Right forelimb (tissue), 1 donor: ENCODE data around the gene FBXO34.

Experiments
- DNase-seq: peaks from one replicate; pipeline ENCODE4 v3.0.0-alpha.2; 2018

FBXO34 gene

DNA sequence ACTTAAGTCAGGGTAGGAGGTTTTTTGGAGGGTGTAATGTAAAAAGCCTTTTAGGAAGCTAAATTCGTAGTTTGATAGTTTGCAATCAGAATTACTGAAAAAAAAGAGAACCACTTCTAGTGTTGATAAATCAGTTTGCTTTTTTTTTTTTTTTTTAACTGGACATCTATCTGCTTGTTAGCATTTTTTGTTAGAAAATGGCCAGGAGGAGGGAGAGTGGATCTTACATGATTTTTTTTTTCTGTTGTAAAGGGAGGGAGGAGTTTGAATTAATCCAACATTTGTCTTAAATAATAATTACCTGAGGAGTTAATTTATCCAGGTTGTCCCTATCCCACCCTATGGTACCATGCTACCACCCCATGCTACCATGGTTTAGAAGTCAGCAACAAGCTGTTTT lies 1.2 kb downstream of the FBXO34 start:
- no peak for DNase-seq

DNA sequence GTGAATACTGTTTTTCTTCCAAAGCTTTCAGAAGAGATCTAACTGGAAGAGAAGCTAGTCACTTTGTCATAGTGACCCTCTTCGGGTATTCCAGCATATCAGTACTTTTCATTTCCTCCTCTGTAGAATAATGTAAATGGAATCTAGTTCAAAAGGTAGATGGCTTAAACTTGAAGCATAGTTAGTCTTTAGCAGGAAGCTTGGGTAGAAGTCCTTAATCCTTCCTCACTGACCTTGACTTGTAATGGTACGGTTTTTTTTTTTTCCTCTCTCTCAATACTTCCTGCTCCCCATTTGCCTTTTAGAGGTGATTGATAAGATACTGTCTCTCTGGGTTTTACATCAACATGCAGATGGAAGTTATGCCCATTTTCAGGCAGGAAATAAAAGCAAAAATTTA lies 1.7 kb downstream of the FBXO34 start:
- DNase-seq, result no peak

DNA sequence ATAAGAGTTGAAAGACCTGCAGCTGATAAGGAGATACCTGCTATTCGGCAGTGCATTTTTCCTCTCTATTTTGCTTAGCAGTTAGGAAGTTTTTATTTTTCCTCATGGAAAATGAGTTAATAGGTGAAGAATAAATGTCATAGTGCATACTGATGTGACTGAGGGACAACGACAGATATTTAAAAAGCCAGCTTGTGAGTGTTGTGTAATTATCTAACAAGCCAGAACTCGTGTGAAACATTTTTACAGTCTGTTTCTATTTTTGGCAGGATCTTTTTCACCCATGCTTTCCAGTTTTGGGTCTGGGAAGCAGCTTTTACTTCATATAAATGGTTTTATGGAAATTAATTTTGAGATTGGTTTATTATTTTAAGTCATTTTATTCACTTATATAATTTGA lies 2.9 kb downstream of the FBXO34 start:
- DNase-seq, result no peak

DNA sequence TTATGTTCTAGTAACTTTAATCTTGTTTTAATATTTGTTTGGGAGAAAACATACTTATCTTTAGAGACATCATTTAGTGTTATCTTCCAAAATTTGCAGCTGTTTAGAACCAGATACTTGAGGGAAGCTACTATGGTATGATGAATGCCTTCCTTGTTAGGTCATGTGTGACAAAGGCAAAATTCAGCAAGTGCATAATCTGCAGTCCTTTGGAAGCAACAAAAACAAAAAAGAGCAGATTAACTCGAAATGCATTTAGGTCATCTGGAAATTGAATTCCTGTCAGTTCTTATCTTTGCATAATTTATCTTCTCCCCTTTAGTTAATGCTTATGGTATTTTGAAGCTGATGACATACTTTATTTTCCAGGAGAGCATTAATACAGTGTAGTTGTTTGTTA lies 3.5 kb downstream of the FBXO34 start:
- DNase-seq, result no peak

DNA sequence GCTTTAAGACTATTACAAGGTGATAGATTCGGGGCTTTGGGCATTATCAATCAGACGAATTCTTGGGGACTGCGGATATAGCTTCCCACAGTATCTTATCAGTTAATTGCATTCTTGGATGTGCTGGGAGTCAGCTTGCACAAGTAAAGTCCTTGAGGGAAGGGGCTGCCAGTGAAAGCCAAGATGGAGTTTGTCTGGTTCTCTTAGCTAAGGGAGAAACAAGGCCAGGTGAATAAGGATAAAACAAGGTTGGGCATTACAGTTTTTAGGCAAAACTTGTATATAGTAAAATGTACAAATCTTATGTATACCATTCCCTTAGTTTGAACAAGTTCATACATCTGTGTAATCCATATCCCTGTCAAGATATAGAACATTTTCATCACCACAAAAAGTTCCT lies 5.5 kb downstream of the FBXO34 start:
- no peak for DNase-seq

DNA sequence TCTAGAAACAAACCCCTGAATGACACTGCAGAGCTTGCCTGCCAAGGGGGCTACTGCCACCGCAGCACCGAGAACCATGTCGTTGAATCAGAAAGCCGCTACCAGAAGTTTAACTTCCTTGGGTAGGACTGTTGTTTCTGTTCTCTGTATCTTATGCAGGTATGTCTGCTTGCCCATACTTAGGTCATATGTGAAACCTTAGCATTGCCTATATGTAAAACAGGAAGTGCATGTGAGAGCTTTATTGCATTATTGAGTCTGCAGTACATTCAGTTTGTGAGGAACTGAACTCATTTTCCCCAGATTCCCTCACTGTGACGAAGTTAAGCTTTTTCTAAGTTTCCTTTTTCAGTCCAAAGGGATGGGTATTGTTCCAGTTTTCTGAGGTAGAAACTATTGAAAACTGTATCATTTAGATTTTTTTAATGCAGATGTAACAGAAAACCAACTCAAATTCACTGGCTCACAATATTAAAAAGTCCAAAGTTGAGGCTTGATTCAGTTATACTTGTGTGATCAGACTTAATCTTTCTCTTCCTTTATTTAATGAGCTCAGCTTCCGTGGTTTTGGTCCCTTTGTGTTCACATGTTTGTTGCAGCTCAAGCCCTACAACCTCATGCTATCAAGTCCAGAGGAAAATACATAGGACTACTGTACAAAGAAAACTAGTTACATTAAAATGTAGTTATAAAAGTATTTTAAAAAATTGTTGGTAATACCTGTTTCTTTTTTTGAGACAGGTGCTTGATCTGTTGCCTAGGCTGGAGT lies 6.9 kb downstream of the FBXO34 start:
- no peak for DNase-seq

GRCh38 chr14:55279384-55279783 lies 8.2 kb downstream of the FBXO34 start:
- no peak for DNase-seq

DNA sequence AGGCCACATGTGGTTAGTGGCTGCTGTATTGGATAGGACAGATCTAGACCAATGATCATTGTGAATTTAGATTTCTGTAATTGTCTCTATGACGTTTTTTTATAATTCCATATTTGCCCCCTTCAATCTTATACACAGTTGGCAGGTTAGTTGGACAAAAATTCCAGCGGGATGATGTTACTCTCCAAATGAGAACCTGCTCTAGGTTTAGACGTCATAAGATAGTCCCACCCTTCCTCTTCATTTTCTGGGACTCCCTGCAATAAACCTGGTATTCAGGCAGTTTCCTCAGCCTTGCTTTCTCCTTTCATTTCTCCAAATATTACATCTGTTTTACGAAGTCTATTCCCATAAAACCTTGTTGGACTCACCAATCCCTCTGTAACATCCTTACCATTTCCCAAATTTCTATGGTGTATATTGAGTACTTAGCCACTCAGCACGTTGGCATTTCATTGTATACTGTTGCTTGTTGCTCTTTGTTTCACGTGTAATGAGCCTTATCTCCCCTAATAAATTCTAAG lies 10.2 kb downstream of the FBXO34 start:
- no peak for DNase-seq

- no peak for DNase-seq
These were observed 13.9 kb downstream of the FBXO34 start for GRCh38 chr14:55285048-55285652.

DNA sequence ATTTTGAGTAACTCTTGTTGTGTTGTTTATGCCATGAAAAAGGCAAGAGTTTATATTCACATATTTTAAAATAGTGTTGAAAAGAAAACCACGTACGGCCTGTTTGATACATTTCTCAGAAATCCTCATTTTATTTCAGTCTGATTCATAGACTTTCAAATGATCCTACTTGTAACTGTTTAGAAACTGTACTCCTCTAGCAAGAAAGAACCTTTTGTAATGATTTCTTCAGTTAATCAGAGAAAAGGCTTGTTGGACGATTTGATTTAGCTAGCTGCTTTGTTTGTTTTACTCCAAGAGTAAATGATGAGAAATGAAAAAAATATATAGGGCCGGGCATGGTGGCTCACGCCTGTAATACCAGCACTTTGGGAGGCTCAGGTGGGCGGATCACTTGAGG lies 17.2 kb downstream of the FBXO34 start:
- DNase-seq, result no peak

- no peak for DNase-seq
These were observed 20.4 kb downstream of the FBXO34 start for GRCh38 chr14:55291480-55292081.

- DNase-seq, result no peak
These were observed 23.4 kb downstream of the FBXO34 start for GRCh38 chr14:55294603-55295002.

GRCh38 chr14:55297611-55298499 lies 26.6 kb downstream of the FBXO34 start:
- DNase-seq, result no peak

DNA sequence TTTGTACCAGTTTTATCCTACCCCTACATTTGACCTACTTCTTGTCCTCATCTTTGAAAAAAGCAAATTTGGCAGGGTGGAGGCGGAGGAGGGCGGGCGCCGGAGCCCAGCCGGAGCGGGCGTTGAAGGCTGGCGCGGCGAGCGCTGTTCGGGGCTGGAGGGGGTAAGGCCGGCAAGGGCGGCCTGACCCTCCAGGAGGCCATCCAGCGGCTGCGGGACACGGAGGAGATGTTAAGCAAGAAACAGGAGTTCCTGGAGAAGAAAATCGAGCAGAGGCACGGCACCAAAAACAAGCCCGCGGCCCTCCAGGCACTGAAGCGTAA lies 27.2 kb downstream of the FBXO34 start:
- no peak for DNase-seq

DNA sequence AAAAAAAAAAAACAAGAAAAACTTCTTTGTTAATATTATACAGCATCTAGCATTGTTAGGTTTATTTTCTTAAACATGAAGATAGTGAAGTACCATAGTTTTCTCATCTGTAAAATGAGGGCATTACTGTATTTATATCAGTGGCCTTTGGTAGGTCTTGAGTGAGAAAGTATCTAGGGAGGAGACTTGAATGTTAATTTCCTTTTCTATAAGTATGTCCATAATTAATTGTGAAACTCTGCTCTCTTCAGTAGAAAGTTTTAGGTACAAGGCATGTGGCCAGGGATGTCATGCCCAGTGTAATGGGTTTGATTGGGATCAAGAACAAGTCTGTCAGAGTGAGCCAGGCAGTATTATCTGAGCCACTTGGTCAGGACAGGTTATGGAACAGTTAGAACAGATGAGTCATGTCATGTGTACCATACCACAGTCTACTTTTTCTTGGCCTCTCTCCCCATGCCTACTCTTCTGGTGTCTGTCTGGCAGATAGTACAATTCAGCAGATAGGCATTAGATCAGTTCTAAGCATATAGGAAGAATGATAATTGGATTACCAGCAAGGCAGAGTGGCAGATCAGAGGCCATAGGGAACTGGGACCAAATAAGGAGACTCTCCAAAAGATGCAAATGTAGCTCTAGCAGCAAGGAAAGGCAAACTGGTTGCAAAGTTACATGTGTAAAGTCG lies 30.4 kb downstream of the FBXO34 start:
- no peak for DNase-seq

DNA sequence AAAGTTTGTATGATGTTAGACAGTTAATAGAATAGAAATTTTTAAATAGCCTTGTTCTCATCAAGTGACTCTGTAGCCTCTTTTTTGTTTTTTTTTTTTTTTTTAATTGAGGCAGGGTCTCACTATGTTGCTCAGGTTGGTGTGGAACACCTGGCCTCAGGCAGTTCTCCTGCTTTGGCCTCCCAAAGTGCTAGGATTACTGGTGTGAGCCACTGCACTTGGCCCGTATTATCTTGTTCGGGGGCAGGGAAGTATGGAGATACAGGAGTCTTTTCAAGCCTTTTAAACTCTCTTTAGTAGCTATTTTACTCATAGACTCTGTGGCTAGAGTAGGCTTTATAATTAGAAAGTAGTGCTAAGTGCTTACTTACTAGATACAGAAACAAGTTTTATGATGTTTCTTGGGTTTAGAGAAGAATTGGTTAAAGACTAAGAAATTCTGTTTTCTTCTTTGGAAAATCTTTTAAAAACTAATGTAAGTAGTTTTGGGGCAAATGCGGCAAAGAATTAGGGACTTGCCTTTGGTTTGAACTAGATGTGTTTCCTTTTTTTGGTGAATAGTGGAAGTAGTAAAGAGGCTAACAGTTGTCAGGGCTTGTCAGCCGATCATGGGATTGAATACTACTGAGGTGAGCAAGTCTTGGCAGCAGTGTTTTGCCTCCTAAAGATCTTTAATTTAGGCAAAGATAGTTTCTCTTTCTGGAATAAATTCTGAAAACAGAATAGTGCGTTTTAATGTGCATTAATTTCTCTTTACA lies 31.3 kb downstream of the FBXO34 start:
- DNase-seq, result no peak

- DNase-seq, result no peak
These were observed 31.9 kb downstream of the FBXO34 start for GRCh38 chr14:55303125-55303499.

- DNase-seq, result no peak
These were observed 32.5 kb downstream of the FBXO34 start for GRCh38 chr14:55303691-55304145.

DNA sequence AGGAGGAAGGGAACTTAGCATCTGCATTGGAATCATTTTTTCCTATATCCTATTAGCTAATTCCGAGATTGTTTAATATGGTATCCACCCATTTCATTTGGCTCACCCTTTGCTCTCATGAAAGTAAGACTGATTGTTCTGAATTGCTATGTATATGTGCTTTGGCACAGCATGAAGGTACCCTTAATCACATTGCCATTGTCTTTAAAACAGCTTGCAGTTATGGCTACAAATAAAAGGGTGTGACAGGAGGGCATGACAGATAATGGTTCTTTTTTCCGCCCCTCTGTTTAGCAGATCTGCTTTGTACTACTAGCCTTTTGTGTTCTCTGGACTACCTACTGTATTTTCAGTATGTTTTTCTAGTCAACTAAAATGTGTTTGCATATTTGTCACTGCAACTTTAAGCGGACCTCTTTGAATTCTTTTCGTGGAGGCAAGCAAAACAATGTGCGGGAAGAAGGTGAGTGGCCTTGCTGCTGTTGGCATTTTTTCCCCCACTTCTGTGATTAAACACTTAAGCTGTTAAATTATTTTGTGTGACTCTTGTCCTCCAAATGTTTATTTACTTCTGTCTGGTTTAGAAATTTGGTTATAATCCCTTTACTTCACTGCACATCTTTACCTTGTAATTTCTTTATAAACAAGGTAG lies 35.8 kb downstream of the FBXO34 start:
- no peak for DNase-seq

GRCh38 chr14:55309154-55309553 lies 37.9 kb downstream of the FBXO34 start:
- DNase-seq, result no peak

DNA sequence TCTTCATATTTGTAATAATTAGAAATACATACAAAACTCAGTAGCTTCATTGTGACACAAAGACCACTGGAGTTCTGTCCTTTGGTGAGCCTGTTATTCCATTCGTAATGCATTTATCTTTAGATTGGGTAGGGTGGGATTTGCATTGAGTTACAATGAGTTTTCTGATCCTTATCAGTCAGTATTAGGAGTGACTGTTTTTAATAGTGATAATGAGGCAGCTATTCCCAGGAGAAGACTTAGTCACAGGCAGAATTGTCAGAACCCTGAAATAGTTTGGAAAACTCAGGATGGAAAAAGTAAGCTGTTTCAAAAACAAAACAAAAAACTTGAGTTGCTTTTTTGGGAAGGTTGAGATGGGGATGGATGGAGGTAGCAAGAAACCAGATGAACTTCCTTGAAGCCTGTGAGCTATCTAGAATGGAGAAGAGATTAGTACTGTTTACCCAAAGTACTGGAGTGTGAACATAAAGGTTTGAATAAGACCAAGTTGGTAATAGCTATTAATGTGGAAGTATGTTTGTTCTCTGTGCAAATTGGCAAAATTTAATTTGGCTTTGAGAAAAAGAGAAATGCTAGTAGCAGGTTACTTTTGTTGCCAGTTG lies 38.6 kb downstream of the FBXO34 start:
- DNase-seq, result no peak
